ENCODE results near the gene TTC31. TPM values are rescaled to one million over a fixed set of nuclear protein-coding genes. Genes with fewer than 3 reads are reported as not detected.

Gene TTC31
- total RNA-seq, 6 donors from 2014 or later, result 18.2 to 127 (median 27.3) TPM

DNA sequence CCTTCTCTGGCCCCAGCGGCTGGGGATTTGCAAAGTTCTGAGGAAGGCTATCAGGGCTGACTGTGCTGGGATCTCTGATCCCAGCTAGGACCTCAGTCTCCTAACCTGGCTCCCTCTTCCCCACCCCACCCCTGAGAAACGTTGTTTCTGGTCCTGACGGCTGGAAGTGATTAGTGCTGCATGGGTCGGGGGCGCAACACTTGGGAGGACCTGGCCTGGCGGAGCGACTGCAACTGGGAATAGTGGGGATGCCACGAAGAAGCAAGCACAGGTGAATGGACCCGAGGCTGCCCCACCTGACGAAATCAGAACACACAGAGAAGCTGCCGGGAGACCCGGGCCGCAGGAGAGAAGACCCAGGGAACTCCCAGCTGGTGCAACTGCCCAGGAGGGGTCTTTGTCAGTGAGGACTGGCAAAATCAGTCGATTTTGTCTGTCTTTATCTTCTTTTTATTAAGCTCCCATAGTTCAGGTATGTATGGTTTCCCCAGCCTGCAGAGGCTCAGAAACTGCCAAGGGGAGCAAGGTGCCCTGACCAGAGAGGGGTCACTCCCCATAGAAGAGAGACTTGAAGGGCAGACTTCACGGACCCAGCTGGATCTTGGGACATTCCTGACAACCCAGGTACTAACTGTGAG is 17.2 kb downstream of the TTC31 start:
- H3K4me1 ChIP-seq, result peaks cover 32 to 63% (median 47%) of the 10 kb centered on the region in 4 donors
- DNase-seq, result no peak
- H3K4me3 ChIP-seq, result peak overlapping the region in 1 of 4 donors; percentile 51
- ATAC-seq (ENCODE audit: low FRiP score in 2 of 2), result no peak
- TF ChIP-seq, protein P1, sequence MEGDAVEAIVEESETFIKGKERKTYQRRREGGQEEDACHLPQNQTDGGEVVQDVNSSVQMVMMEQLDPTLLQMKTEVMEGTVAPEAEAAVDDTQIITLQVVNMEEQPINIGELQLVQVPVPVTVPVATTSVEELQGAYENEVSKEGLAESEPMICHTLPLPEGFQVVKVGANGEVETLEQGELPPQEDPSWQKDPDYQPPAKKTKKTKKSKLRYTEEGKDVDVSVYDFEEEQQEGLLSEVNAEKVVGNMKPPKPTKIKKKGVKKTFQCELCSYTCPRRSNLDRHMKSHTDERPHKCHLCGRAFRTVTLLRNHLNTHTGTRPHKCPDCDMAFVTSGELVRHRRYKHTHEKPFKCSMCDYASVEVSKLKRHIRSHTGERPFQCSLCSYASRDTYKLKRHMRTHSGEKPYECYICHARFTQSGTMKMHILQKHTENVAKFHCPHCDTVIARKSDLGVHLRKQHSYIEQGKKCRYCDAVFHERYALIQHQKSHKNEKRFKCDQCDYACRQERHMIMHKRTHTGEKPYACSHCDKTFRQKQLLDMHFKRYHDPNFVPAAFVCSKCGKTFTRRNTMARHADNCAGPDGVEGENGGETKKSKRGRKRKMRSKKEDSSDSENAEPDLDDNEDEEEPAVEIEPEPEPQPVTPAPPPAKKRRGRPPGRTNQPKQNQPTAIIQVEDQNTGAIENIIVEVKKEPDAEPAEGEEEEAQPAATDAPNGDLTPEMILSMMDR (IDR thresholded peaks at IDR 0.05), result no peak
- no peak for TF ChIP-seq POLR2A (IDR thresholded peaks at IDR 0.05)
- TF ChIP-seq POLR2AphosphoS5 (IDR thresholded peaks at IDR 0.05), result no peak
- TF ChIP-seq EP300 (IDR thresholded peaks at IDR 0.05), result no peak
- no peak overlapping the region for H3K27ac ChIP-seq
- peaks cover 0 to 9% (median 4%) of the 10 kb centered on the region in 4 donors for H3K36me3 ChIP-seq
- peaks cover 0 to 38% (median 4%) of the 10 kb centered on the region in 4 donors for H3K27me3 ChIP-seq
- H3K9me3 ChIP-seq, result no peaks in the 10 kb centered on the region
- 57 to 77% methylated on average over 13 to 14 of the region's 15 CpGs for WGBS, 2 donors

- Histone ChIP-seq H3K27me3 (peaks cover 0 to 38% (median 4%) of the 10 kb centered on the region in 4 donors), H3K4me1 (peaks cover 37 to 68% (median 51%) of the 10 kb centered on the region in 4 donors)
- TF ChIP-seq, protein P1 (IDR thresholded peaks at IDR 0.05), result no peak
- TF ChIP-seq EP300 (IDR thresholded peaks at IDR 0.05) (no peak), POLR2A (IDR thresholded peaks at IDR 0.05) (no peak), POLR2AphosphoS5 (IDR thresholded peaks at IDR 0.05) (no peak)
Observed at GRCh38 chr2:74500578-74500946, 17.7 kb downstream of the TTC31 start.

GRCh38 chr2:74501335-74502071 is 18.6 kb downstream of the TTC31 start:
- ATAC-seq (ENCODE audit: low FRiP score in 2 of 2) (no peak), DNase-seq (peak in 1 of 2 donors; percentile 46)
- Histone ChIP-seq H3K4me3 (peak overlapping the region in 1 of 4 donors; percentile 74), H3K27ac (no peak overlapping the region), H3K9me3 (no peaks in the 10 kb centered on the region), H3K27me3 (peaks cover 0 to 38% (median 4%) of the 10 kb centered on the region in 4 donors), H3K36me3 (peaks cover 0 to 22% (median 6%) of the 10 kb centered on the region in 4 donors), H3K4me1 (peaks cover 47 to 78% (median 61%) of the 10 kb centered on the region in 4 donors)
- 84 to 85% methylated on average over 18 of the region's 18 CpGs for WGBS, 2 donors
- TF ChIP-seq, protein P1 (IDR thresholded peaks at IDR 0.05), result no peak
- TF ChIP-seq EP300 (IDR thresholded peaks at IDR 0.05) (no peak), POLR2AphosphoS5 (IDR thresholded peaks at IDR 0.05) (no peak), POLR2A (IDR thresholded peaks at IDR 0.05) (no peak)

More at GRCh38 chr2:74500578-74500946, 17.7 kb downstream of the TTC31 start:
- no peak overlapping the region for H3K27ac ChIP-seq
- no peaks in the 10 kb centered on the region for H3K9me3 ChIP-seq
- DNase-seq (no peak), ATAC-seq (ENCODE audit: low FRiP score in 2 of 2) (no peak)
- no peak overlapping the region for H3K4me3 ChIP-seq
- peaks cover 0 to 14% (median 6%) of the 10 kb centered on the region in 4 donors for H3K36me3 ChIP-seq

- peaks cover 0 to 22% (median 6%) of the 10 kb centered on the region in 4 donors for H3K36me3 ChIP-seq
Observed at GRCh38 chr2:74502147-74502719, 19.4 kb downstream of the TTC31 start.

More at GRCh38 chr2:74502147-74502719, 19.4 kb downstream of the TTC31 start:
- Histone ChIP-seq H3K27me3 (peaks cover 0 to 38% (median 4%) of the 10 kb centered on the region in 4 donors), H3K27ac (peak overlapping the region; percentile 64 to 90 (median 82)), H3K4me3 (peak overlapping the region; percentile 54 to 76 (median 66)), H3K4me1 (peaks cover 51 to 83% (median 65%) of the 10 kb centered on the region in 4 donors), H3K9me3 (no peaks in the 10 kb centered on the region)
- ATAC-seq (ENCODE audit: low FRiP score in 2 of 2) (peak in 1 of 2 donors; percentile 17), DNase-seq (peak in 1 of 2 donors; percentile 79)
- WGBS, 2 donors, result 17 to 20% methylated on average over 27 to 31 of the region's 32 CpGs
- TF ChIP-seq POLR2A (IDR thresholded peaks at IDR 0.05), result no peak
- TF ChIP-seq, protein P1 (IDR thresholded peaks at IDR 0.05), result no peak
